Panc1 (cell line): ENCODE measurements around the gene TRDMT1.

ENCODE experiments used
- CTCF ChIP-seq: fragments of 450-650 bp; IDR thresholded peaks from 2 replicates; pipeline ENCODE4 v1.5.1; 2017; ENCODE audit warnings: mild to moderate bottlenecking
- POLR2AphosphoS5 ChIP-seq: IDR thresholded peaks from 2 replicates; pipeline ENCODE4 v1.6.1; 2012; ENCODE audit warnings: mild to moderate bottlenecking, low read depth, low read length, moderate library complexity
- SIN3A ChIP-seq: IDR thresholded peaks from 2 replicates; pipeline ENCODE4 v1.6.1; 2012; ENCODE audit warnings: low read depth, mild to moderate bottlenecking, low read length, moderate library complexity, borderline replicate concordance; ENCODE audit not compliant: insufficient read depth
- TCF7L2 ChIP-seq: IDR thresholded peaks from 2 replicates; pipeline ENCODE4 v1.6.1; 2011; ENCODE audit warnings: mild to moderate bottlenecking, low read depth, low read length, inconsistent platforms
- TF ChIP-seq, protein P1 (sequence below), 2 experiments: IDR thresholded peaks; 2 replicates each; pipeline ENCODE4 v1.6.1; 2011 to 2012; ENCODE audit warnings: low read depth in 2 of 2, control low read depth in 1 of 2, low read length in 1 of 2, mild to moderate bottlenecking in 1 of 2, moderate library complexity in 1 of 2; ENCODE audit not compliant: insufficient read depth in 1 of 2

GRCh38 chr10:17146892-17147291, 54.6 kb downstream of the TRDMT1 start:
- TF ChIP-seq CTCF (no peak), POLR2AphosphoS5 (no peak), SIN3A (no peak), TCF7L2 (no peak)
- TF ChIP-seq, protein P1, sequence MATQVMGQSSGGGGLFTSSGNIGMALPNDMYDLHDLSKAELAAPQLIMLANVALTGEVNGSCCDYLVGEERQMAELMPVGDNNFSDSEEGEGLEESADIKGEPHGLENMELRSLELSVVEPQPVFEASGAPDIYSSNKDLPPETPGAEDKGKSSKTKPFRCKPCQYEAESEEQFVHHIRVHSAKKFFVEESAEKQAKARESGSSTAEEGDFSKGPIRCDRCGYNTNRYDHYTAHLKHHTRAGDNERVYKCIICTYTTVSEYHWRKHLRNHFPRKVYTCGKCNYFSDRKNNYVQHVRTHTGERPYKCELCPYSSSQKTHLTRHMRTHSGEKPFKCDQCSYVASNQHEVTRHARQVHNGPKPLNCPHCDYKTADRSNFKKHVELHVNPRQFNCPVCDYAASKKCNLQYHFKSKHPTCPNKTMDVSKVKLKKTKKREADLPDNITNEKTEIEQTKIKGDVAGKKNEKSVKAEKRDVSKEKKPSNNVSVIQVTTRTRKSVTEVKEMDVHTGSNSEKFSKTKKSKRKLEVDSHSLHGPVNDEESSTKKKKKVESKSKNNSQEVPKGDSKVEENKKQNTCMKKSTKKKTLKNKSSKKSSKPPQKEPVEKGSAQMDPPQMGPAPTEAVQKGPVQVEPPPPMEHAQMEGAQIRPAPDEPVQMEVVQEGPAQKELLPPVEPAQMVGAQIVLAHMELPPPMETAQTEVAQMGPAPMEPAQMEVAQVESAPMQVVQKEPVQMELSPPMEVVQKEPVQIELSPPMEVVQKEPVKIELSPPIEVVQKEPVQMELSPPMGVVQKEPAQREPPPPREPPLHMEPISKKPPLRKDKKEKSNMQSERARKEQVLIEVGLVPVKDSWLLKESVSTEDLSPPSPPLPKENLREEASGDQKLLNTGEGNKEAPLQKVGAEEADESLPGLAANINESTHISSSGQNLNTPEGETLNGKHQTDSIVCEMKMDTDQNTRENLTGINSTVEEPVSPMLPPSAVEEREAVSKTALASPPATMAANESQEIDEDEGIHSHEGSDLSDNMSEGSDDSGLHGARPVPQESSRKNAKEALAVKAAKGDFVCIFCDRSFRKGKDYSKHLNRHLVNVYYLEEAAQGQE (IDR thresholded peaks at IDR 0.05; ENCODE audit: insufficient read depth in 1 of 2, low read depth in 2 of 2, low read length in 1 of 2), result no peak
